K562 (cell line): ENCODE measurements around the gene KLC1. TPM values are rescaled to one million over a fixed set of nuclear protein-coding genes. Genes with fewer than 3 reads are reported as not detected.

Experiments
- IRF1 ChIP-seq: sonication (generic); formaldehyde crosslinking; IDR thresholded peaks from 2 replicates; pipeline ENCODE4 v1.8.0; 2022; ENCODE audit warnings: missing genetic modification reagents, mild to moderate bottlenecking, borderline replicate concordance
- MLX ChIP-seq, 2 experiments: fragments of 450-650 bp in 1 of 2; sonication (generic) in 1 of 2; formaldehyde crosslinking; conservative IDR thresholded peaks; 2 replicates each; pipeline versions ENCODE4 v1.4.0 to v1.8.1; 2020 to 2022; ENCODE audit warnings: mild to moderate bottlenecking in 1 of 2, missing genetic modification reagents in 1 of 2
- NR0B1 ChIP-seq: fragments of 450-650 bp; IDR thresholded peaks from one replicate; pipeline ENCODE4 v1.6.1; 2018; ENCODE audit warnings: mild to moderate bottlenecking, moderate library complexity; ENCODE audit not compliant: partially characterized antibody
- PREB ChIP-seq: sonication (generic); formaldehyde crosslinking; IDR thresholded peaks from 2 replicates; pipeline ENCODE4 v1.8.1; 2023; ENCODE audit warnings: mild to moderate bottlenecking, missing genetic modification reagents
- PYGO2 ChIP-seq: fragments of 450-650 bp; IDR thresholded peaks from 2 replicates; pipeline ENCODE4 v1.6.1; 2016; ENCODE audit warnings: mild to moderate bottlenecking, missing genetic modification characterization, moderate library complexity, missing compliant biosample characterization
- RBM34 ChIP-seq: fragments of 200-400 bp; formaldehyde crosslinking; IDR thresholded peaks from 2 replicates; pipeline ENCODE4 v1.6.1; 2018; ENCODE audit warnings: low read length, borderline replicate concordance; ENCODE audit not compliant: insufficient read depth
- SIRT6 ChIP-seq: IDR thresholded peaks from one replicate; pipeline ENCODE4 v1.6.1; 2012; ENCODE audit warnings: low read depth, mild to moderate bottlenecking, control low read depth, inconsistent platforms, low read length, moderate library complexity
- ZNF23 ChIP-seq: fragments of 250-450 bp; sonication (Bioruptor Pico); IDR thresholded peaks from 2 replicates; pipeline ENCODE4 v1.4.0; 2020; ENCODE audit warnings: mild to moderate bottlenecking
- ZNF830 ChIP-seq: fragments of 250-450 bp; sonication (Bioruptor Pico); IDR thresholded peaks from 2 replicates; pipeline ENCODE4 v1.5.0; 2021; ENCODE audit warnings: mild to moderate bottlenecking
- polyA plus RNA-seq, 8 experiments: library from polyadenylated mRNA; depleted of rRNA in 4 of 8; stranded (reverse) in 5 of 8; unstranded in 3 of 8; fragments of >200 nt; fragmentation: Nextera tagmentation in 2 of 8; fragmentation: Illumina TruSeq in 1 of 8; extraction: Ambion mirVana in 2 of 8; extraction: Trizol in 1 of 8; gene quantifications; 2 replicates each; pipeline versions ENCODE4 v1.2.1 to v1.2.3, GENCODE V29; 2011 to 2014; ENCODE audit warnings: inconsistent platforms in 1 of 8, missing spikeins in 1 of 8
- total RNA-seq, 7 experiments: library from RNA; depleted of rRNA in 6 of 7; stranded (reverse); fragments of >200 nt in 6 of 7; fragmentation: Illumina TruSeq in 2 of 7; extraction: Trizol in 2 of 7; gene quantifications; 2 replicates each; pipeline versions ENCODE4 v1.2.1 to v1.2.3, GENCODE V29; 2011 to 2021; ENCODE audit warnings: low replicate concordance in 1 of 7

Gene KLC1
- total and polyA plus RNA-seq, 9 of the 15 experiments (the other 6 are each of a cell fraction or from before 2014, with no cell fraction given): 4.9 to 134 (median 54.8) TPM

GRCh38 chr14:103629503-103630121 lies 601 bp downstream of the KLC1 start (continued):
- no peak for TF ChIP-seq MLX (CRISPR knock-in tag; conservative IDR thresholded peaks at IDR 0.05)
- no peak for TF ChIP-seq NR0B1
- no peak for TF ChIP-seq ZNF830
- TF ChIP-seq SIRT6: no peak
- TF ChIP-seq IRF1: no peak
- TF ChIP-seq PREB (CRISPR knock-in tag): no peak
- no peak for TF ChIP-seq PYGO2
- TF ChIP-seq RBM34: no peak
- TF ChIP-seq ZNF23 (CRISPR knock-in tag): no peak
